CD4-positive, alpha-beta memory T cell (primary cell): ENCODE results near the gene DENND11. TPM values are rescaled to one million over a fixed set of nuclear protein-coding genes. Genes with fewer than 3 reads are reported as not detected.

Experiments used
- CTCF ChIA-PET: fragments of 350-600 bp; sonication (Branson Sonifier 250); formaldehyde crosslinking; loops from one replicate; lab custom pipeline; 2021; ENCODE audit warnings: inconsistent platforms; ENCODE audit not compliant: partially characterized antibody; lab: Charles Lee
- POLR2A ChIA-PET: fragments of 350-600 bp; sonication (Branson Sonifier 250); formaldehyde crosslinking; loops from one replicate; lab custom pipeline; 2021; ENCODE audit not compliant: partially characterized antibody; lab: Charles Lee
- DNase-seq, 5 donors: peaks; one replicate each; pipeline versions ENCODE4 v3.0.0 to v3.0.0-alpha.2; 2020 to 2022; ENCODE audit warnings: mixed read lengths in 1 of 5
- H3K27ac ChIP-seq: one replicate; pipeline ENCODE4 v1.7.0; 2013; ENCODE audit warnings: low read depth, low read length
- H3K27me3 ChIP-seq: 2 replicates; pipeline ENCODE4 v1.7.0; 2013; ENCODE audit warnings: mild to moderate bottlenecking, low read length, moderate library complexity; ENCODE audit not compliant: insufficient read depth
- H3K36me3 ChIP-seq: 2 replicates; pipeline ENCODE4 v1.7.0; 2013; ENCODE audit warnings: mild to moderate bottlenecking, low read length, moderate library complexity; ENCODE audit not compliant: insufficient read depth
- H3K4me1 ChIP-seq: 2 replicates; pipeline ENCODE4 v1.7.0; 2013; ENCODE audit warnings: mild to moderate bottlenecking, low read length, moderate library complexity; ENCODE audit not compliant: insufficient read depth
- H3K4me3 ChIP-seq, 2 donors: one replicate each; pipeline ENCODE4 v1.7.0; 2013; ENCODE audit warnings: low read length in 2 of 2, mild to moderate bottlenecking in 1 of 2
- H3K9me3 ChIP-seq, 2 donors: one replicate each; pipeline ENCODE4 v1.7.0; 2013; ENCODE audit warnings: low read length in 2 of 2, control low read depth in 1 of 2; ENCODE audit not compliant: control insufficient read depth in 1 of 2
- H3K27ac Mint-ChIP-seq, 7 donors: one replicate each; pipeline ENCODE4 v1.8.0; 2020 to 2021; ENCODE audit warnings: mixed read lengths in 7 of 7, mild to moderate bottlenecking in 6 of 7, inconsistent platforms in 3 of 7, moderate library complexity in 3 of 7
- H3K27me3 Mint-ChIP-seq, 2 donors: one replicate each; pipeline ENCODE4 v1.8.0; 2020 to 2021; ENCODE audit warnings: mixed read lengths in 2 of 2
- H3K36me3 Mint-ChIP-seq, 2 donors: one replicate each; pipeline ENCODE4 v1.8.0; 2020 to 2021; ENCODE audit warnings: mixed read lengths in 2 of 2, inconsistent platforms in 1 of 2, mild to moderate bottlenecking in 1 of 2
- H3K4me1 Mint-ChIP-seq, 4 donors: one replicate each; pipeline ENCODE4 v1.8.0; 2020 to 2021; ENCODE audit warnings: mixed read lengths in 4 of 4, mild to moderate bottlenecking in 1 of 4
- H3K4me3 Mint-ChIP-seq, 8 donors: one replicate each; pipeline ENCODE4 v1.8.0; 2020 to 2021; ENCODE audit warnings: mixed read lengths in 8 of 8, mild to moderate bottlenecking in 7 of 8, moderate library complexity in 6 of 8, inconsistent platforms in 3 of 8
- H3K9me3 Mint-ChIP-seq, 8 donors: one replicate each; pipeline ENCODE4 v1.8.0; 2020 to 2021; ENCODE audit warnings: mixed read lengths in 8 of 8, mild to moderate bottlenecking in 5 of 8, inconsistent platforms in 3 of 8, moderate library complexity in 1 of 8
- intact Hi-C: fragments of 100-400 bp; cut with micrococcal nuclease; formaldehyde crosslinking; loops from one replicate; pipeline ENCODE4 v1.15.1; 2023
- polyA plus RNA-seq, 2 donors: library from polyadenylated mRNA; unstranded; fragments of 300-500 nt; fragmentation: Illumina TruSeq; gene quantifications; one replicate each; pipeline ENCODE4 v1.2.3, GENCODE V29; 2021
- total RNA-seq, 2 experiments: library from RNA; stranded (reverse); gene quantifications; one replicate each; pipeline ENCODE4 v1.2.3, GENCODE V29; 2021

The DENND11 gene
- total and polyA plus RNA-seq, 4 experiments from 2014 or later: 5.0 to 62.9 (median 38.7) TPM

GRCh38 chr7:141715794-141716689 is 14.1 kb upstream of the DENND11 start:
- POLR2A ChIA-PET: interaction anchor here (0.9 kb wide), 1 partner anchor 14 kb away, joined by 4 read pairs; the partner anchor contains the start of gene DENND11
- Mint-ChIP-seq H3K27me3 (no peaks in the 10 kb centered on the region), H3K4me1 (peaks cover 0 to 2% (median 0%) of the 10 kb centered on the region in 4 donors), H3K4me3 (no peak overlapping the region), H3K36me3 (peaks cover 0 to 7% of the 10 kb centered on the region in 2 donors), H3K27ac (no peak overlapping the region), H3K9me3 (no peaks in the 10 kb centered on the region)
- H3K4me1 ChIP-seq: no peaks in the 10 kb centered on the region
- no peak for DNase-seq
- CTCF ChIA-PET: interaction anchor here (0.6 to 1.8 kb wide), 3 partner anchors 9 to 14 kb away, joined by 4 read pairs; no protein-coding TSS in a partner anchor
- H3K9me3 ChIP-seq: no peaks in the 10 kb centered on the region
- no peak overlapping the region for H3K27ac ChIP-seq
- no peaks in the 10 kb centered on the region for H3K36me3 ChIP-seq
- no peak overlapping the region for H3K4me3 ChIP-seq
- intact Hi-C loops: no loop called here
- no peaks in the 10 kb centered on the region for H3K27me3 ChIP-seq

DNA sequence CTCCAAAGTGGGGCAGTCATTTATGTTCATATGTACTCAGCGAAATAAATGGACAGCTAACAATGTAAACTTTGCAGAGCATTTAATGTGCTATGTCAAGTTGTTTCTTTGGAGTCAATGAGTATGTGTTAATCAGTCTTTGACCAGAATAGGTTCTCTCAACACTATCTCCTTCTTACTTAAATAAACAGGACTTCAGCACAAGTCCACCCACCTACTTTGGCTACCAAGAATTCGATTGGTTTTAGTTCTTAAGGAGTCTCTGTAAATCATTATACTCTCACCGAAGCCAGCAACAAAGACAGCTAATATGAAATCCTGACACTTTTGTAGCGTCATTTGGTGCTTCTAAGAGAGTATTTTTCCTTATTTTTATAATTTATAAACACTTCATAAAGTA is 13.1 kb upstream of the DENND11 start:
- H3K27ac Mint-ChIP-seq: no peak overlapping the region
- Histone ChIP-seq H3K36me3 (no peaks in the 10 kb centered on the region), H3K4me1 (no peaks in the 10 kb centered on the region), H3K27me3 (no peaks in the 10 kb centered on the region), H3K27ac (no peak overlapping the region), H3K9me3 (no peaks in the 10 kb centered on the region), H3K4me3 (no peak overlapping the region)
- POLR2A ChIA-PET: no interaction called here
- DNase-seq: no peak
- H3K36me3 Mint-ChIP-seq: peaks cover 0 to 14% of the 10 kb centered on the region in 2 donors
- H3K9me3 Mint-ChIP-seq: no peaks in the 10 kb centered on the region
- peaks cover 0 to 2% (median under 1%) of the 10 kb centered on the region in 4 donors for H3K4me1 Mint-ChIP-seq
- intact Hi-C loops: no loop called here
- no peaks in the 10 kb centered on the region for H3K27me3 Mint-ChIP-seq
- CTCF ChIA-PET: interaction anchor here (1.8 kb wide), 1 partner anchor 10 kb away, joined by 4 read pairs; no protein-coding TSS in a partner anchor
- H3K4me3 Mint-ChIP-seq: no peak overlapping the region

- H3K9me3 ChIP-seq: no peaks in the 10 kb centered on the region
- H3K27me3 ChIP-seq: no peaks in the 10 kb centered on the region
- intact Hi-C loops: no loop called here
- DNase-seq: no peak
- POLR2A ChIA-PET: no interaction called here
- Mint-ChIP-seq H3K4me3 (no peak overlapping the region), H3K36me3 (peaks cover 0 to 14% of the 10 kb centered on the region in 2 donors), H3K27me3 (no peaks in the 10 kb centered on the region), H3K27ac (no peak overlapping the region), H3K9me3 (no peaks in the 10 kb centered on the region), H3K4me1 (peaks cover 0 to 2% (median under 1%) of the 10 kb centered on the region in 4 donors)
- H3K4me3 ChIP-seq: no peak overlapping the region
- no peaks in the 10 kb centered on the region for H3K36me3 ChIP-seq
- CTCF ChIA-PET: interaction anchor here (1.2 to 1.8 kb wide), 2 partner anchors 11 to 23 kb away, joined by 4 read pairs; partner anchors contain the start of gene SSBP1
- no peaks in the 10 kb centered on the region for H3K4me1 ChIP-seq
- no peak overlapping the region for H3K27ac ChIP-seq
Measured at GRCh38 chr7:141714571-141714970, 12.6 kb upstream of the DENND11 start.

GRCh38 chr7:141713890-141714289 is 11.9 kb upstream of the DENND11 start:
- POLR2A ChIA-PET: no interaction called here

GRCh38 chr7:141712603-141713255 is 10.8 kb upstream of the DENND11 start:
- H3K27ac Mint-ChIP-seq: no peak overlapping the region
- CTCF ChIA-PET: interaction anchor here (1.0 to 4.9 kb wide), 2 partner anchors 9 to 57 kb away, joined by 3 to 24 read pairs; no protein-coding TSS in a partner anchor

More at GRCh38 chr7:141713890-141714289, 11.9 kb upstream of the DENND11 start:
- DNase-seq: no peak
- intact Hi-C loops: no loop called here
- Mint-ChIP-seq H3K4me1 (peaks cover 0 to 2% (median under 1%) of the 10 kb centered on the region in 4 donors), H3K4me3 (no peak overlapping the region), H3K9me3 (no peaks in the 10 kb centered on the region), H3K27ac (no peak overlapping the region), H3K27me3 (no peaks in the 10 kb centered on the region), H3K36me3 (peaks cover 0 to 14% of the 10 kb centered on the region in 2 donors)
- no peak overlapping the region for H3K4me3 ChIP-seq
- CTCF ChIA-PET: interaction anchor here (1.2 kb wide), 1 partner anchor 24 kb away, joined by 4 read pairs; the partner anchor contains the start of gene SSBP1
- H3K27ac ChIP-seq: no peak overlapping the region
- H3K36me3 ChIP-seq: no peaks in the 10 kb centered on the region
- H3K4me1 ChIP-seq: no peaks in the 10 kb centered on the region
- no peaks in the 10 kb centered on the region for H3K9me3 ChIP-seq
- H3K27me3 ChIP-seq: no peaks in the 10 kb centered on the region

DNA sequence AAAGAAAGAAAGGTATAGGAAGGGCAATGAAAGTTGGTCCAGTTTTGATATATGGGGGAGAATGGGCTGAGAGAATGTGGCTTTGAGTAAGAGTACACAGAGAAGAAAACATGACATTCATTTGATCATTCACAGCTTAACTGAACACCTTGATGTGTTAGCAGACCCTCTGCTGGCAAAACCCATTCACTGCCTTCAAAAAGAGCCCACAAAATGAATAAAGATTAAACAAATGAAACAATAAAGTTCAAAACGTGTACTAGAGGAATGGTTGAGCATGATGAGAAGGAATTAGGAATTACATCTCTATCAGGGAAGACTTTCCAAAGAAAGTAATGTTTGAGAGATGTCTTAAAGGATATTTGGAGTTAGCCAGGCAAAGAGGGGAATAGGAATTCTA is 8.3 kb upstream of the DENND11 start:
- Histone ChIP-seq H3K4me1 (no peaks in the 10 kb centered on the region), H3K4me3 (no peak overlapping the region), H3K36me3 (no peaks in the 10 kb centered on the region), H3K27ac (no peak overlapping the region), H3K9me3 (no peaks in the 10 kb centered on the region), H3K27me3 (no peaks in the 10 kb centered on the region)
- no peaks in the 10 kb centered on the region for H3K9me3 Mint-ChIP-seq
- DNase-seq: no peak
- CTCF ChIA-PET: interaction anchor here (1.3 to 4.9 kb wide), 2 partner anchors 27 to 55 kb away, joined by 3 to 24 read pairs; no protein-coding TSS in a partner anchor
- H3K27ac Mint-ChIP-seq: no peak overlapping the region
- POLR2A ChIA-PET: interaction anchor here (1.3 kb wide), 1 partner anchor 9 kb away, joined by 3 read pairs; the partner anchor contains the start of gene DENND11
- no peaks in the 10 kb centered on the region for H3K27me3 Mint-ChIP-seq
- peaks cover 0 to 2% (median under 1%) of the 10 kb centered on the region in 4 donors for H3K4me1 Mint-ChIP-seq
- intact Hi-C loops: no loop called here
- H3K36me3 Mint-ChIP-seq: peaks cover 0 to 8% of the 10 kb centered on the region in 2 donors
- H3K4me3 Mint-ChIP-seq: no peak overlapping the region

More at GRCh38 chr7:141712603-141713255, 10.8 kb upstream of the DENND11 start:
- DNase-seq: no peak
- Histone ChIP-seq H3K4me3 (no peak overlapping the region), H3K9me3 (no peaks in the 10 kb centered on the region), H3K36me3 (no peaks in the 10 kb centered on the region), H3K27ac (no peak overlapping the region), H3K4me1 (no peaks in the 10 kb centered on the region), H3K27me3 (no peaks in the 10 kb centered on the region)
- intact Hi-C loops: no loop called here
- Mint-ChIP-seq H3K36me3 (peaks cover 0 to 8% of the 10 kb centered on the region in 2 donors), H3K4me1 (peaks cover 0 to 2% (median under 1%) of the 10 kb centered on the region in 4 donors), H3K9me3 (no peaks in the 10 kb centered on the region), H3K27me3 (no peaks in the 10 kb centered on the region), H3K4me3 (no peak overlapping the region)
- POLR2A ChIA-PET: interaction anchor here (1.2 kb wide), 1 partner anchor 25 kb away, joined by 5 read pairs; the partner anchor contains the start of gene SSBP1
